DOHH2 (cell line): ENCODE results near the gene NHSL2.

Source experiments
- H3F3A ChIP-seq: fragments of 200-600 bp; sonication (generic), shearing (Covaris generic); 2 replicates; pipeline ENCODE4 v1.6.0; 2016; ENCODE audit warnings: antibody characterized with exemption, mild to moderate bottlenecking; ENCODE audit not compliant: control insufficient read depth, insufficient read depth
- H3K27ac ChIP-seq: fragments of 200-600 bp; sonication (generic); 2 replicates; pipeline ENCODE4 v1.5.1; 2014; ENCODE audit warnings: low read depth, mild to moderate bottlenecking, low read length, moderate library complexity
- H3K27me3 ChIP-seq: fragments of 200-600 bp; sonication (generic); 2 replicates; pipeline ENCODE4 v1.6.1; 2014; ENCODE audit warnings: mild to moderate bottlenecking, low read length, mixed read lengths; ENCODE audit not compliant: control insufficient read depth
- H3K36me3 ChIP-seq: fragments of 200-600 bp; sonication (generic); 2 replicates; pipeline ENCODE4 v1.6.1; 2014; ENCODE audit warnings: mild to moderate bottlenecking, low read length, moderate library complexity, mixed read lengths; ENCODE audit not compliant: control insufficient read depth
- H3K4me1 ChIP-seq: fragments of 200-600 bp; sonication (generic); 2 replicates; pipeline ENCODE4 v1.6.1; 2014; ENCODE audit warnings: mild to moderate bottlenecking, low read length, mixed read lengths; ENCODE audit not compliant: control insufficient read depth
- H3K4me2 ChIP-seq: fragments of 200-600 bp; sonication (generic); 2 replicates; pipeline ENCODE4 v1.6.0; 2014; ENCODE audit warnings: mild to moderate bottlenecking, low read length, moderate library complexity
- H3K4me3 ChIP-seq: fragments of 200-600 bp; sonication (generic); 2 replicates; pipeline ENCODE4 v1.5.1; 2014; ENCODE audit warnings: mild to moderate bottlenecking, low read length, mixed read lengths
- H3K79me2 ChIP-seq: fragments of 200-600 bp; sonication (generic); 2 replicates; pipeline ENCODE4 v1.6.1; 2014; ENCODE audit warnings: mild to moderate bottlenecking, low read length, mixed read lengths; ENCODE audit not compliant: control insufficient read depth
- H3K9me2 ChIP-seq: fragments of 200-600 bp; sonication (generic); replicated peaks from 2 replicates; pipeline ENCODE4 v1.6.1; 2014; ENCODE audit warnings: mild to moderate bottlenecking, low read length, mixed read lengths; ENCODE audit not compliant: control insufficient read depth
- H3K9me3 ChIP-seq: fragments of 200-600 bp; sonication (generic); 2 replicates; pipeline ENCODE4 v1.6.1; 2014; ENCODE audit warnings: antibody characterized with exemption, low read length, mixed read lengths; ENCODE audit not compliant: control insufficient read depth, insufficient read depth
- H4K20me1 ChIP-seq: fragments of 200-600 bp; sonication (generic); 2 replicates; pipeline ENCODE4 v1.6.0; 2014; ENCODE audit warnings: low read depth, mild to moderate bottlenecking, antibody characterized with exemption, low read length, moderate library complexity; ENCODE audit not compliant: control insufficient read depth, insufficient read depth
- EZH2phosphoT487 ChIP-seq: fragments of 200-600 bp; sonication (generic); IDR thresholded peaks from 2 replicates; pipeline ENCODE4 v1.6.1; 2017; ENCODE audit warnings: borderline replicate concordance, mild to moderate bottlenecking, antibody characterized with exemption, low read length, moderate library complexity, mixed read lengths
- TF ChIP-seq, protein P1 (sequence below): fragments of 200-600 bp; sonication (generic); IDR thresholded peaks from one replicate; pipeline ENCODE4 v1.5.1; 2014; ENCODE audit warnings: antibody characterized with exemption, mild to moderate bottlenecking, low read depth, low read length; ENCODE audit not compliant: poor library complexity, severe bottlenecking

NHSL2 gene

DNA sequence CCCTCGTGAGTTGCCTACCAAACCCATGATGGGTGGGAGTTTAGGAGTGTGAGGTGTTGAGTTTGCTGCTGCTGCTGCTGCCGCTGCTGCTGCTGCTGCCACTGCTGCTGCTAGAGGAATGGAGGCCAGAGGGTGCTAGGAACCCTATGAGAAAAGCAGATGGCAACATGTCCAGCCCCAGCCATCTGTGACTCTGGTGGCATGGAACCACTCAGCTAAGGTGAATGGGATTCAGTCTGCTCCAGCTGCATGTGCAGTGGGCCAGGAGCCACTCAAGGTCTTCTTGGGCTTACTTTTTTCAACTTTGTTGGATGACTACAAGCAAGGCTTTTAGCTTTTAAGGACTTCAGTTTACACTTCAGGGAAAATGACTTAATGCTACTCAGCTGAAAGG is 117.3 kb downstream of the NHSL2 start:
- Histone ChIP-seq H3K27me3 (no peaks in the 10 kb centered on the region), H3F3A (no peaks in the 10 kb centered on the region), H3K4me3 (no peak overlapping the region), H3K4me2 (no peak overlapping the region), H4K20me1 (no peaks in the 10 kb centered on the region), H3K27ac (no peak overlapping the region), H3K9me2 (no peaks in the 10 kb centered on the region), H3K79me2 (no peaks in the 10 kb centered on the region), H3K36me3 (no peaks in the 10 kb centered on the region), H3K4me1 (no peaks in the 10 kb centered on the region), H3K9me3 (no peaks in the 10 kb centered on the region)
- TF ChIP-seq, protein P1, sequence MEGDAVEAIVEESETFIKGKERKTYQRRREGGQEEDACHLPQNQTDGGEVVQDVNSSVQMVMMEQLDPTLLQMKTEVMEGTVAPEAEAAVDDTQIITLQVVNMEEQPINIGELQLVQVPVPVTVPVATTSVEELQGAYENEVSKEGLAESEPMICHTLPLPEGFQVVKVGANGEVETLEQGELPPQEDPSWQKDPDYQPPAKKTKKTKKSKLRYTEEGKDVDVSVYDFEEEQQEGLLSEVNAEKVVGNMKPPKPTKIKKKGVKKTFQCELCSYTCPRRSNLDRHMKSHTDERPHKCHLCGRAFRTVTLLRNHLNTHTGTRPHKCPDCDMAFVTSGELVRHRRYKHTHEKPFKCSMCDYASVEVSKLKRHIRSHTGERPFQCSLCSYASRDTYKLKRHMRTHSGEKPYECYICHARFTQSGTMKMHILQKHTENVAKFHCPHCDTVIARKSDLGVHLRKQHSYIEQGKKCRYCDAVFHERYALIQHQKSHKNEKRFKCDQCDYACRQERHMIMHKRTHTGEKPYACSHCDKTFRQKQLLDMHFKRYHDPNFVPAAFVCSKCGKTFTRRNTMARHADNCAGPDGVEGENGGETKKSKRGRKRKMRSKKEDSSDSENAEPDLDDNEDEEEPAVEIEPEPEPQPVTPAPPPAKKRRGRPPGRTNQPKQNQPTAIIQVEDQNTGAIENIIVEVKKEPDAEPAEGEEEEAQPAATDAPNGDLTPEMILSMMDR, result no peak
- no peak for TF ChIP-seq EZH2phosphoT487

DNA sequence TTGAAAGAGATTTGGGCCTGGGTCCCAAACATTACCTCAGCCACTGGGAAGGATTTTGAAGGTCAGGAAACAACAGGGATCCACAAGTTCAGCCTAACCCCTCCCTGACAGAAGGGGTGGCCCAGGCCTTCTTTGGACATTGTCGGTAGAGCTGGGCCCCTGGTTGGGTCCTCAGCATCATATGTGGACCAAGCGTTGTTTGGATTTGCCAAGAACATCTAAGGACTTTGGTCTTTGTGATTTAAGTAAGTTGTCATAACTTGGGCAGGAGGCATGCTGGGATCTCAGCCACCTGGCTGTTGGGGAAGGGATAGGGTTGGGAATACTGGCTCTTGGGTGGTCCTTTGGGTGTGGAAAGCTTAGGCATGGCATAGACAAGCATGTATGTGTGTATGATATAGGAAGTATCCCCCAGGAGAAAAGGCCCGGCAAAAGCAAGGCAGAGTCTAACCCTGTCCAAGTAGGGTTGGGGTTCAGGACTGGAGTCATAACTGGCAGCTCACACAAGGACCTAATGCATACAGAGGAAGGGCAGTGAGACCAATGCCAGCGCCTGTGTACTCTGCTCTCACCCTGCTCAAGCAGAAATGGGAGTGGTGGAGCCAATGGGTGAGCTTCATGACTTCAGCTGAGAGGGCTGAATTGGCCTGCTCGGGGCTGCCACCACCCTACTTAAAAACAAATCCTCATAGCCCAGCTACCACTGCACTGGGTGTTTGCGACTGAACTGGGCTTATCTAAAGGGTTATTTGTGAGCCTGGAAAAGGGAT is 118.2 kb downstream of the NHSL2 start:
- H3K36me3 ChIP-seq, result no peaks in the 10 kb centered on the region
- no peaks in the 10 kb centered on the region for H3K27me3 ChIP-seq
- no peak overlapping the region for H3K4me3 ChIP-seq
- no peak overlapping the region for H3K27ac ChIP-seq
- H3F3A ChIP-seq, result no peaks in the 10 kb centered on the region
- H3K9me3 ChIP-seq, result no peaks in the 10 kb centered on the region
- no peaks in the 10 kb centered on the region for H3K9me2 ChIP-seq
- no peaks in the 10 kb centered on the region for H4K20me1 ChIP-seq
- no peaks in the 10 kb centered on the region for H3K79me2 ChIP-seq
- TF ChIP-seq EZH2phosphoT487, result no peak
- TF ChIP-seq, protein P1, result no peak
- no peaks in the 10 kb centered on the region for H3K4me1 ChIP-seq
- H3K4me2 ChIP-seq, result no peak overlapping the region

DNA sequence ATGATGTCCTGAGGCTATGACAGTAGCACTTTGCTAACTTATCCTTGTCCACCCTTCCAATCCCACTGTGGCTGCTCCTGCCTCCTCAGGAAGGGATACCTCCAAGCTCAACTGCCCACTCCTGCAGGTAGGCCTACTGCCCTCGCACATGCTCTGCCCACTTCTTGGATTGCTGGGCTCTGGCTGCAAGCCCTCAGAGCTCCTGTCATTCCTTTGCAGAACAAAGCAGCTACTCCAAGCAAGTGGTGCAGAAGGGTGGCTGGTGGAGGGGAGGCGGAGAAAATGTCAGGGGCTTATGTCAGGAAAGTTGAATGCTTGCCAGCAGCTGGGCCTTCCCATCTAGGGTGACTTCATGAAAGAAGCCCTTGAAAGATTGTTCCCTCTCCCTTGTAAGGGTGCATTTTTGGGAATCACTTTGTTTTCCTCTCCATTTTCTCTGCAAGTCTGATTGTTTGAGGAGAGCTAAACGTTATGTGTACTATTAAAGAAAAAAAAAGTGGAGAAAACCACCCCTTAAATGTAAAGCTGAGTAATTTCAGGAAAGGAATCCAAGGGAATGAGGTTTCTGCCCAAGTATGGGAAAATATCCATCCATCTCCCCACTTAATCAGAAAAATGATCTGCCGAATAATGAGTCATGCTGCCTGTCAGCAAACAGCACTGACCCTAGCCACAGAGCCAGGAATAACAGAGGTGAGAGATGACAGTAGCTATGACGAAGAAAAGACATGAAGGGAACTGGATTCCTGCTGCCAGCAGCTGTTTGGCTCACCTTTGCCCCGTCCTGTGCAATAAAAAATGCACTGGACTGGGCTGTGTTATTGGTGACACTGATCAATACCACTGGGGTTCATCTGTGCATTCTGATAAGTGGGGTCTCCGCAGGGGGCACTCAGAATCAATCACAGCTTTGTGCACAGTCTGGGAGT is 119.1 kb downstream of the NHSL2 start:
- H3K4me2 ChIP-seq, result no peak overlapping the region
- no peaks in the 10 kb centered on the region for H3F3A ChIP-seq
- H3K9me3 ChIP-seq, result no peaks in the 10 kb centered on the region
- H3K9me2 ChIP-seq, result no peaks in the 10 kb centered on the region
- H3K36me3 ChIP-seq, result no peaks in the 10 kb centered on the region
- H3K79me2 ChIP-seq, result no peaks in the 10 kb centered on the region
- TF ChIP-seq, protein P1, result no peak
- TF ChIP-seq EZH2phosphoT487, result no peak
- no peaks in the 10 kb centered on the region for H3K27me3 ChIP-seq
- H3K27ac ChIP-seq, result no peak overlapping the region
- no peak overlapping the region for H3K4me3 ChIP-seq
- H3K4me1 ChIP-seq, result no peaks in the 10 kb centered on the region
- H4K20me1 ChIP-seq, result no peaks in the 10 kb centered on the region
